Muscle of leg (tissue), 11 donors: ENCODE measurements around the gene OR52A5. TPM values are rescaled to one million over a fixed set of nuclear protein-coding genes. Genes with fewer than 3 reads are reported as not detected.

ENCODE experiments used
- DNase-seq: peaks from one replicate; pipeline ENCODE4 v3.0.0; 2013
- H3K27ac ChIP-seq: one replicate; pipeline ENCODE4 v1.5.1; 2013; ENCODE audit warnings: mild to moderate bottlenecking, low read length, control low read depth
- H3K27me3 ChIP-seq: one replicate; pipeline ENCODE4 v1.6.1; 2013; ENCODE audit warnings: low read length; ENCODE audit not compliant: control insufficient read depth, insufficient read depth
- H3K36me3 ChIP-seq: one replicate; pipeline ENCODE4 v1.6.1; 2013; ENCODE audit warnings: low read length; ENCODE audit not compliant: control insufficient read depth, insufficient read depth
- H3K4me1 ChIP-seq: one replicate; pipeline ENCODE4 v1.6.1; 2013; ENCODE audit warnings: low read length; ENCODE audit not compliant: control insufficient read depth, insufficient read depth
- H3K4me3 ChIP-seq: one replicate; pipeline ENCODE4 v1.5.1; 2013; ENCODE audit warnings: low read length, control low read depth
- H3K9me3 ChIP-seq: replicated peaks from 2 replicates; pipeline ENCODE4 v1.6.1; 2013; ENCODE audit warnings: low read depth, low read length; ENCODE audit not compliant: control insufficient read depth
- whole genome bisulfite sequencing: methylation state at CpG from one replicate; pipeline ENCODE4 v1.1.5; 2013; ENCODE audit warnings: missing lambda C conversion rate; ENCODE audit not compliant: insufficient coverage; 5-methylcytosine and 5-hydroxymethylcytosine counted together
- polyA plus RNA-seq, 8 donors: library from polyadenylated mRNA; unstranded; fragments of 120-200 nt; gene quantifications; one replicate each; pipeline versions ENCODE4 v1.2.1 to v1.2.3, GENCODE V29; 2013; ENCODE audit warnings: inconsistent platforms in 1 of 8, low replicate concordance in 1 of 8; ENCODE audit not compliant: insufficient read length in 8 of 8, insufficient read depth in 1 of 8
- total RNA-seq: library from RNA; stranded (reverse); fragments of 120-200 nt; gene quantifications from one replicate; pipeline ENCODE4 v1.2.4, GENCODE V29; 2013

OR52A5 gene
- total and polyA plus RNA-seq, 9 donors, result not detected

GRCh38 chr11:5081405-5081804 lies 56.8 kb downstream of the OR52A5 start:
- H3K27ac ChIP-seq, result no peak overlapping the region
- H3K36me3 ChIP-seq, result no peaks in the 10 kb centered on the region
- H3K9me3 ChIP-seq, result no peaks in the 10 kb centered on the region
- no peaks in the 10 kb centered on the region for H3K27me3 ChIP-seq
- H3K4me3 ChIP-seq, result no peak overlapping the region
- DNase-seq, result no peak
- no CpG with 5 or more reads among the region's 2 CpGs for WGBS
- H3K4me1 ChIP-seq, result no peaks in the 10 kb centered on the region

Other genes with a start within 250 kb of the OR52A5 start
- not detected for gene OR51A7, start 234.6 kb downstream of the OR52A5 start, total RNA-seq
- gene OR51A7, start 234.6 kb downstream of the OR52A5 start, polyA plus RNA-seq, result not detected
- gene OR51G2, start 219.0 kb downstream of the OR52A5 start, total RNA-seq, result not detected
- not detected for gene OR51G2, start 219.0 kb downstream of the OR52A5 start, polyA plus RNA-seq
- gene OR51G1, start 214.0 kb downstream of the OR52A5 start, total RNA-seq, result not detected
- gene OR51G1, start 214.0 kb downstream of the OR52A5 start, polyA plus RNA-seq, result not detected
- 0.04 TPM for gene OR51A4, start 190.8 kb downstream of the OR52A5 start, total RNA-seq
- not detected for gene OR51A4, start 190.8 kb downstream of the OR52A5 start, polyA plus RNA-seq
- not detected for gene OR51A2, start 182.6 kb downstream of the OR52A5 start, total RNA-seq
- not detected for gene OR51A2, start 182.6 kb downstream of the OR52A5 start, polyA plus RNA-seq
- gene OR51L1, start 143.5 kb downstream of the OR52A5 start, total RNA-seq, result not detected
- gene OR51L1, start 143.5 kb downstream of the OR52A5 start, polyA plus RNA-seq, result under 1 TPM in 2 of 8 donors, not detected in 6; 0.01 to 0.12 TPM
- not detected for gene OR52J3, start 91.8 kb downstream of the OR52A5 start, total RNA-seq
- not detected for gene OR52J3, start 91.8 kb downstream of the OR52A5 start, polyA plus RNA-seq
- gene OR52E2, start 78.7 kb downstream of the OR52A5 start, total RNA-seq, result not detected
- gene OR52E2, start 78.7 kb downstream of the OR52A5 start, polyA plus RNA-seq, result not detected
- not detected for gene OR52E1, start 68.8 kb downstream of the OR52A5 start, total RNA-seq
- gene OR52E1, start 68.8 kb downstream of the OR52A5 start, polyA plus RNA-seq, result not detected
- gene OR52A1, start 16.4 kb upstream of the OR52A5 start, total RNA-seq, result not detected
- gene OR52A1, start 16.4 kb upstream of the OR52A5 start, polyA plus RNA-seq, result under 1 TPM in 6 of 8 donors, not detected in 2; 0.01 to 0.03 (median 0.01) TPM
- not detected for gene OR51V1, start 62.3 kb upstream of the OR52A5 start, total RNA-seq
- gene OR51V1, start 62.3 kb upstream of the OR52A5 start, polyA plus RNA-seq, result not detected
- gene HBB, start 88.7 kb upstream of the OR52A5 start, total RNA-seq, result 755 TPM
- 100 to 1,000 TPM; 217 to 965 (median 589) TPM for gene HBB, start 88.7 kb upstream of the OR52A5 start, polyA plus RNA-seq
- not detected for gene HBD, start 96.1 kb upstream of the OR52A5 start, total RNA-seq
- 1 to 10 TPM in 1 of 8 donors, under 1 TPM in 5, not detected in 2; 0.39 to 1.0 (median 0.58) TPM for gene HBD, start 96.1 kb upstream of the OR52A5 start, polyA plus RNA-seq
- 1,078 TPM for gene HBG1, start 111.5 kb upstream of the OR52A5 start, total RNA-seq
- 1,000 to 10,000 TPM in 2 of 8 donors, 10 to 100 TPM in 6; 12.5 to 3,398 (median 25.4) TPM for gene HBG1, start 111.5 kb upstream of the OR52A5 start, polyA plus RNA-seq
- gene HBG2, start 116.4 kb upstream of the OR52A5 start, total RNA-seq, result 9,238 TPM
- over 10,000 TPM in 1 of 8 donors, 1,000 to 10,000 TPM in 7; 2,843 to 13,943 (median 6,695) TPM for gene HBG2, start 116.4 kb upstream of the OR52A5 start, polyA plus RNA-seq
- 10.3 TPM for gene HBE1, start 131.6 kb upstream of the OR52A5 start, total RNA-seq
- gene HBE1, start 131.6 kb upstream of the OR52A5 start, polyA plus RNA-seq, result 10 to 100 TPM in 7 of 8 donors, 1 to 10 TPM in 1; 6.7 to 64.8 (median 19.8) TPM
- 0.09 TPM for gene OR51B4, start 163.6 kb upstream of the OR52A5 start, total RNA-seq
- gene OR51B4, start 163.6 kb upstream of the OR52A5 start, polyA plus RNA-seq, result under 1 TPM in 2 of 8 donors, not detected in 6; 0.13 to 0.18 TPM
- gene OR51B2, start 185.9 kb upstream of the OR52A5 start, total RNA-seq, result 0.09 TPM
- gene OR51B2, start 185.9 kb upstream of the OR52A5 start, polyA plus RNA-seq, result not detected
- gene OR51B5, start 205.2 kb upstream of the OR52A5 start, total RNA-seq, result 0.31 TPM
- gene OR51B5, start 205.2 kb upstream of the OR52A5 start, polyA plus RNA-seq, result under 1 TPM in 3 of 8 donors, not detected in 5; 0.20 to 0.28 (median 0.26) TPM
- not detected for gene OR51B6, start 213.2 kb upstream of the OR52A5 start, total RNA-seq
- gene OR51B6, start 213.2 kb upstream of the OR52A5 start, polyA plus RNA-seq, result not detected
- gene OR51M1, start 245.5 kb upstream of the OR52A5 start, total RNA-seq, result not detected
- gene OR51M1, start 245.5 kb upstream of the OR52A5 start, polyA plus RNA-seq, result not detected